SK-N-SH (cell line): ENCODE results near the gene CFAP74. TPM values are rescaled to one million over a fixed set of nuclear protein-coding genes. Genes with fewer than 3 reads are reported as not detected.

Source experiments
- CTCF ChIA-PET: fragments of 300-600, 350-600 bp; formaldehyde crosslinking; extraction: SDS; loops from one replicate; lab custom pipeline; 2021; lab: Yijun Ruan, JAX
- POLR2A ChIA-PET: fragments of 350-600 bp; sonication (Branson Sonifier 250); formaldehyde crosslinking; extraction: SDS; loops from one replicate; lab custom pipeline; 2020; ENCODE audit warnings: antibody characterized with exemption, inconsistent platforms; lab: Yijun Ruan, JAX
- DNase-seq: peaks from one replicate; pipeline ENCODE4 v3.0.0; 2012
- H2AFZ ChIP-seq: fragments of 200-600 bp; sonication (generic); 2 replicates; pipeline ENCODE4 v1.8.1; 2016; ENCODE audit warnings: antibody characterized with exemption, mild to moderate bottlenecking, low read depth
- H3F3A ChIP-seq: fragments of 200-600 bp; sonication (generic); replicated peaks from 2 replicates; pipeline ENCODE3; 2016; ENCODE audit warnings: antibody characterized with exemption, mild to moderate bottlenecking; ENCODE audit not compliant: insufficient read depth
- H3K27ac ChIP-seq, 2 experiments: fragments of 200-500 bp in 1 of 2; fragments of 200-600 bp in 1 of 2; sonication (Bioruptor generic) in 1 of 2; sonication (generic), shearing (Covaris generic) in 1 of 2; 2 replicates each; pipeline versions ENCODE4 v1.5.1 to v1.6.1; 2014 to 2016; ENCODE audit warnings: low read depth in 2 of 2, inconsistent platforms in 1 of 2, low read length in 1 of 2, mild to moderate bottlenecking in 1 of 2, mixed read lengths in 1 of 2
- H3K27me3 ChIP-seq: fragments of 200-600 bp; sonication (generic), shearing (Covaris generic); 2 replicates; pipeline ENCODE4 v1.6.1; 2016; ENCODE audit warnings: mixed run types; ENCODE audit not compliant: insufficient read depth
- H3K36me3 ChIP-seq, 2 experiments: fragments of 200-500 bp in 1 of 2; fragments of 200-600 bp in 1 of 2; sonication (Bioruptor generic) in 1 of 2; sonication (generic) in 1 of 2; replicated peaks in 1 of 2; 2 replicates each; pipeline versions ENCODE3 to v1.5.1; 2014 to 2016; ENCODE audit warnings: low read length in 1 of 2, mild to moderate bottlenecking in 1 of 2; ENCODE audit not compliant: insufficient read depth in 2 of 2, control insufficient read depth in 1 of 2
- H3K4me1 ChIP-seq, 2 experiments: fragments of 200-500 bp in 1 of 2; fragments of 200-600 bp in 1 of 2; sonication (Bioruptor generic) in 1 of 2; sonication (generic), shearing (Covaris generic) in 1 of 2; 2 replicates each; pipeline versions ENCODE4 v1.5.1 to v1.6.1; 2014 to 2016; ENCODE audit warnings: low read depth in 1 of 2, low read length in 1 of 2, mixed run types in 1 of 2; ENCODE audit not compliant: insufficient read depth in 2 of 2, control insufficient read depth in 1 of 2
- H3K4me2 ChIP-seq: fragments of 200-600 bp; sonication (generic), shearing (Covaris generic); 2 replicates; pipeline ENCODE4 v1.6.1; 2017; ENCODE audit warnings: mixed run types
- H3K4me3 ChIP-seq, 2 experiments: fragments of 200-500 bp in 1 of 2; fragments of 200-600 bp in 1 of 2; sonication (Bioruptor generic) in 1 of 2; sonication (generic), shearing (Covaris generic) in 1 of 2; 2 replicates each; pipeline versions ENCODE4 v1.5.1 to v1.8.1; 2014 to 2016; ENCODE audit warnings: low read depth in 2 of 2, inconsistent platforms in 1 of 2, low read length in 1 of 2, mild to moderate bottlenecking in 1 of 2, mixed read lengths in 1 of 2, moderate library complexity in 1 of 2
- H3K79me2 ChIP-seq: fragments of 200-600 bp; sonication (generic); 2 replicates; pipeline ENCODE4 v1.8.1; 2017; ENCODE audit warnings: mild to moderate bottlenecking; ENCODE audit not compliant: insufficient read depth
- H3K9ac ChIP-seq: fragments of 200-600 bp; sonication (generic); 2 replicates; pipeline ENCODE4 v1.6.1; 2017; ENCODE audit warnings: mixed run types
- H3K9me2 ChIP-seq: fragments of 200-600 bp; sonication (generic); 2 replicates; pipeline ENCODE4 v1.6.1; 2017; ENCODE audit warnings: mixed run types
- H3K9me3 ChIP-seq: fragments of 200-600 bp; sonication (generic); 2 replicates; pipeline ENCODE4 v1.6.1; 2017; ENCODE audit warnings: mixed run types, mild to moderate bottlenecking, moderate library complexity
- H4K20me1 ChIP-seq: fragments of 200-600 bp; sonication (generic); 2 replicates; pipeline ENCODE4 v1.6.1; 2017; ENCODE audit warnings: mild to moderate bottlenecking, mixed run types; ENCODE audit not compliant: insufficient read depth
- EP300 ChIP-seq, 2 experiments: IDR thresholded peaks; 2 replicates each; pipeline versions ENCODE4 v1.4.0 to v1.6.1; 2012; ENCODE audit warnings: borderline replicate concordance in 1 of 2, low read depth in 1 of 2, low read length in 1 of 2
- FOSL2 ChIP-seq: IDR thresholded peaks from 2 replicates; pipeline ENCODE4 v1.4.0; 2012; ENCODE audit warnings: low read depth, mild to moderate bottlenecking, moderate library complexity, borderline replicate concordance
- FOXJ3 ChIP-seq: sonication (generic); formaldehyde crosslinking; IDR thresholded peaks from 2 replicates; pipeline ENCODE4 v1.5.1; 2020; ENCODE audit warnings: mild to moderate bottlenecking, missing genetic modification reagents
- GATA2 ChIP-seq: sonication (generic); formaldehyde crosslinking; IDR thresholded peaks from 2 replicates; pipeline ENCODE4 v1.5.0; 2020; ENCODE audit warnings: mild to moderate bottlenecking, missing genetic modification reagents
- MXI1 ChIP-seq: IDR thresholded peaks from 2 replicates; pipeline ENCODE4 v1.6.1; 2012; ENCODE audit warnings: mild to moderate bottlenecking, low read depth, low read length, improper control_type of control experiment
- NFIC ChIP-seq: IDR thresholded peaks from 2 replicates; pipeline ENCODE4 v1.4.0; 2012; ENCODE audit warnings: borderline replicate concordance
- PBX3 ChIP-seq: IDR thresholded peaks from 2 replicates; pipeline ENCODE4; 2012
- POLR2AphosphoS5 ChIP-seq: IDR thresholded peaks from 2 replicates; pipeline ENCODE4 v1.6.1; 2012; ENCODE audit warnings: low read depth, low read length
- RXRA ChIP-seq: IDR thresholded peaks from 2 replicates; pipeline ENCODE4 v1.4.0; 2012; ENCODE audit warnings: low read depth, mild to moderate bottlenecking, borderline replicate concordance
- TAF1 ChIP-seq: IDR thresholded peaks from 2 replicates; pipeline ENCODE4 v1.6.1; 2012; ENCODE audit warnings: low read depth, mild to moderate bottlenecking, low read length, moderate library complexity, borderline replicate concordance
- TCF12 ChIP-seq: IDR thresholded peaks from 2 replicates; pipeline ENCODE4 v1.4.0; 2012
- WGBS: methylation state at CpG from one replicate; pipeline ENCODE4 v1.1.6; 2017; ENCODE audit warnings: low lambda C conversion rate; 5-methylcytosine and 5-hydroxymethylcytosine counted together
- polyA plus RNA-seq, 3 experiments: library from polyadenylated mRNA; depleted of rRNA; stranded (reverse); fragments of >200 nt; gene quantifications; 2 replicates each; pipeline ENCODE4 v1.2.3, GENCODE V29; 2012
- TF ChIP-seq, protein P1 (sequence below): IDR thresholded peaks from 2 replicates; pipeline ENCODE4 v1.4.0; 2012; ENCODE audit warnings: low read depth, borderline replicate concordance
- TF ChIP-seq, protein P2 (sequence below): IDR thresholded peaks from 2 replicates; pipeline ENCODE4 v1.4.0; 2012; ENCODE audit warnings: low read depth, borderline replicate concordance
- TF ChIP-seq, protein P3 (sequence below): fragments of 150-350 bp; IDR thresholded peaks from 2 replicates; pipeline ENCODE4 v1.6.1; 2016; ENCODE audit warnings: mild to moderate bottlenecking, low read depth, low read length

The CFAP74 gene
- polyA plus RNA-seq, 1 of the 3 experiments (the other 2 are of a cell fraction), result not detected

- no peak overlapping the region for H3K4me2 ChIP-seq
- no peak overlapping the region for H3K27ac ChIP-seq
- H3K4me1 ChIP-seq, result peaks cover 0 to 3% of the 10 kb centered on the region in 2 experiments; a peak in 1 of 4 replicates
- H2AFZ ChIP-seq, result no peak overlapping the region
- no peaks in the 10 kb centered on the region for H3K36me3 ChIP-seq
- H4K20me1 ChIP-seq, result no peaks in the 10 kb centered on the region
- no peaks in the 10 kb centered on the region for H3K27me3 ChIP-seq
- DNase-seq, result no peak
- ChIA-PET POLR2A (no interaction called here), CTCF (interaction anchor here (1.0 to 2.4 kb wide), 3 partner anchors 19 to 120 kb away, joined by 4 to 10 read pairs (median 9); no protein-coding TSS in a partner anchor)
- H3K9ac ChIP-seq, result no peak overlapping the region
- H3K4me3 ChIP-seq, result no peak overlapping the region
- no peaks in the 10 kb centered on the region for H3F3A ChIP-seq
- TF ChIP-seq POLR2AphosphoS5, result no peak
- TF ChIP-seq NFIC, result no peak
- no peak for TF ChIP-seq TAF1
- TF ChIP-seq GATA2, result no peak
- TF ChIP-seq, protein P1, sequence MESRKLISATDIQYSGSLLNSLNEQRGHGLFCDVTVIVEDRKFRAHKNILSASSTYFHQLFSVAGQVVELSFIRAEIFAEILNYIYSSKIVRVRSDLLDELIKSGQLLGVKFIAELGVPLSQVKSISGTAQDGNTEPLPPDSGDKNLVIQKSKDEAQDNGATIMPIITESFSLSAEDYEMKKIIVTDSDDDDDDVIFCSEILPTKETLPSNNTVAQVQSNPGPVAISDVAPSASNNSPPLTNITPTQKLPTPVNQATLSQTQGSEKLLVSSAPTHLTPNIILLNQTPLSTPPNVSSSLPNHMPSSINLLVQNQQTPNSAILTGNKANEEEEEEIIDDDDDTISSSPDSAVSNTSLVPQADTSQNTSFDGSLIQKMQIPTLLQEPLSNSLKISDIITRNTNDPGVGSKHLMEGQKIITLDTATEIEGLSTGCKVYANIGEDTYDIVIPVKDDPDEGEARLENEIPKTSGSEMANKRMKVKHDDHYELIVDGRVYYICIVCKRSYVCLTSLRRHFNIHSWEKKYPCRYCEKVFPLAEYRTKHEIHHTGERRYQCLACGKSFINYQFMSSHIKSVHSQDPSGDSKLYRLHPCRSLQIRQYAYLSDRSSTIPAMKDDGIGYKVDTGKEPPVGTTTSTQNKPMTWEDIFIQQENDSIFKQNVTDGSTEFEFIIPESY, result no peak
- TF ChIP-seq TCF12, result no peak
- TF ChIP-seq EP300 (IDR thresholded peaks at IDR 0.05; ENCODE audit: borderline replicate concordance in 1 of 2, low read depth in 1 of 2, low read length in 1 of 2), result no peak
- no peak for TF ChIP-seq FOSL2
- no peak for TF ChIP-seq PBX3
- TF ChIP-seq FOXJ3 (CRISPR knock-in tag), result no peak
- TF ChIP-seq, protein P2, sequence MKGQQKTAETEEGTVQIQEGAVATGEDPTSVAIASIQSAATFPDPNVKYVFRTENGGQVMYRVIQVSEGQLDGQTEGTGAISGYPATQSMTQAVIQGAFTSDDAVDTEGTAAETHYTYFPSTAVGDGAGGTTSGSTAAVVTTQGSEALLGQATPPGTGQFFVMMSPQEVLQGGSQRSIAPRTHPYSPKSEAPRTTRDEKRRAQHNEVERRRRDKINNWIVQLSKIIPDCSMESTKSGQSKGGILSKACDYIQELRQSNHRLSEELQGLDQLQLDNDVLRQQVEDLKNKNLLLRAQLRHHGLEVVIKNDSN, result no peak
- TF ChIP-seq RXRA, result no peak
- TF ChIP-seq, protein P3, sequence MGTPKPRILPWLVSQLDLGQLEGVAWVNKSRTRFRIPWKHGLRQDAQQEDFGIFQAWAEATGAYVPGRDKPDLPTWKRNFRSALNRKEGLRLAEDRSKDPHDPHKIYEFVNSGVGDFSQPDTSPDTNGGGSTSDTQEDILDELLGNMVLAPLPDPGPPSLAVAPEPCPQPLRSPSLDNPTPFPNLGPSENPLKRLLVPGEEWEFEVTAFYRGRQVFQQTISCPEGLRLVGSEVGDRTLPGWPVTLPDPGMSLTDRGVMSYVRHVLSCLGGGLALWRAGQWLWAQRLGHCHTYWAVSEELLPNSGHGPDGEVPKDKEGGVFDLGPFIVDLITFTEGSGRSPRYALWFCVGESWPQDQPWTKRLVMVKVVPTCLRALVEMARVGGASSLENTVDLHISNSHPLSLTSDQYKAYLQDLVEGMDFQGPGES, result no peak
- TF ChIP-seq MXI1, result no peak
- no peaks in the 10 kb centered on the region for H3K9me2 ChIP-seq
- no peaks in the 10 kb centered on the region for H3K79me2 ChIP-seq
- H3K9me3 ChIP-seq, result no peaks in the 10 kb centered on the region
- WGBS, result 86% methylated on average over 21 of the region's 21 CpGs
Observed at GRCh38 chr1:1924849-1925248, 78.7 kb downstream of the CFAP74 start.
